Hepatocyte (in vitro differentiated cells): ENCODE results near the gene SLC44A5.

Experiments used
- CTCF ChIP-seq: fragments of 200-600 bp; sonication (generic); IDR thresholded peaks from 2 replicates; pipeline ENCODE4 v1.5.1; 2016; ENCODE audit warnings: antibody characterized with exemption, mild to moderate bottlenecking; ENCODE audit not compliant: poor library complexity
- EZH2 ChIP-seq: fragments of 200-600 bp; sonication (generic); IDR thresholded peaks from 2 replicates; pipeline ENCODE4 v1.6.1; 2016; ENCODE audit warnings: antibody characterized with exemption, mild to moderate bottlenecking, borderline replicate concordance

GRCh38 chr1:75293270-75293669 is 317.6 kb downstream of the SLC44A5 start:
- TF ChIP-seq CTCF (no peak), EZH2 (no peak)
